KBM-7 (cell line): ENCODE results near the gene VAV1.
"Not testable (repeated sequence)": the region's sequence is repeated elsewhere in the genome, so short reads cannot be mapped to it uniquely, and the experiment has no call there.

Experiments
- DNase-seq: peaks from one replicate; pipeline ENCODE4 v3.0.0-alpha.2; 2015
- in situ Hi-C: fragments of 300-500 bp; cut with MboI; formaldehyde crosslinking; loops from 2 replicates; pipeline ENCODE4 v1.14.3; 2020; ENCODE audit warnings: low sequenced_read_pairs, low pct_unique_long_range_greater_than_20kb, mixed read lengths

Gene VAV1

GRCh38 chr19:6774821-6775707 is 2.6 kb downstream of the VAV1 start:
- DNase-seq, result peak; percentile 75
- in situ Hi-C loops, result no loop called here

GRCh38 chr19:6776045-6776444 is 3.5 kb downstream of the VAV1 start:
- in situ Hi-C loops, DNase-seq: not testable (repeated sequence)

DNA sequence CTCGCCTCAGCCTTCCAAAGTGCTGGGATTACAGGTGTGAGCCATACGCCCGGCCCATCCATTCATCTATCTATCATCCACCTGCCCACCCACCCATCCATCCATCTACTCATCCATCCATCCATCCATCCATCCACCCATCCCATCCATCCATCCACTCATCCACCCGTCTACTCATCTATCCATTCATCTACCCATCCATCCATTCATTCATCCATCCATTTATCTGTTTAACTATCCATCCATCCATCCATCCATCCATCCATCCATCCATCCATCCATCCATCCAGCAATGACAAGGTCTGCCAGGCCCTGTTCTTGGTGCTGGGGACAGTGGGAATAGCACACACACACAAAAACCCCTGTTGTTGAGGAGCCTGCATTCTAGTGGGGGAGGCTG is 4.5 kb downstream of the VAV1 start:
- in situ Hi-C loops, result no loop called here
- DNase-seq, result no peak

DNA sequence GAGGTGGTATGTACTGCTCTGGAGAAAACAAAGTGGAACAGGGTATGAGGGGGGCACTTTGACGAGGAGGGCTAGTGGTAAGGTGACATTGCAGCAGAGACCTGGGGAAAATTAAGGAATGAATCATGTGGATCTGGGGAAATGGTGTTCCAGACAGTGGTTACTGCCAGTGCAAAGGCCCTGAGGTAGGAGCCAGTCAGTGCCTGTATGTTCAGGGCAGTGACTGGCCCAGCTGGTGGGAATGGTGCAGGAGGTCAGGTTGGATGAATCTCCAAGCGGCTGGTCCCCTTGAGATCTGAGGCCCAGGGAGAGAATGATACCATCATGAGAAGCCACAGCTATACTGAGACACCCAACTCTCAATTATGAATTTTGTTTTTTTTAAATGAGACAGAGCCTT is 4.9 kb downstream of the VAV1 start:
- in situ Hi-C loops, result no loop called here
- DNase-seq, result no peak

DNA sequence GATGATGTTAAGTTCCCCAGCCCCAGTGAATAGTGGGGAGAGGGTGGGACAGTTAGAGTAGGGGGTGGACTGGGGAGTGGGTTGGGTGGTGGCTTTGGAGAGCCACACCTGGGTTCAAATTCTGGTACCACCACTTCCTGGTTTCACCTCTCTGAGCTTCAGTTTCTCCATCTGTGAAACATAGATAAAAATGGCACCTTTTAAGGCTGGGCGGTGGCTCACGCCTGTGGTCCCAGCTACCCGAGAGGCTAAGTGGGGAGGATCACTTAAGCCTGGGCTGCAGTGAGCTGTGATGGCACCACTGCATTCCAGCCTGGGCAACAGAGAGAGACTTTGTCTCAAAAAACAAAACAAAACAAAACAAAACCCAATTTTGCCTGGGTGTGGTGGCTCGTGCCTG is 5.9 kb downstream of the VAV1 start:
- no peak for DNase-seq
- in situ Hi-C loops, result no loop called here

DNA sequence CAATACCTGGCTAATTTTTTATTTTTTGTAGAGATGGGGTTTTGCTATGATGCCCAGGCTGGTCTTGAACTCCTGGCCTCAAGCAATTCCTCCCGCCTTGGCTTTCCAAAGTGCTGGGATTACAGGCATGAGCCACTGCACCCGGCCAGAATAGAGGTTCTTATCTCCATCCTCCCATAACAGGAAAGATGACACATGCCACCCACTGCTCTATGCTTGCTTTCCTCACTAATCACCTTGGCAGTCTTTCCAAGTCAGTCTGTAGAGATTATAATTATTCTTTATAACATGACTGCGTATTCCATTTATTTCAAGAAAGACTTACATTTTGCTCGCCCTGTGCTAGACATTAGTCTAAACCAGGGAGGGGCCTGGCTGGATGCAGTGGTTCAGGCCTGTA is 6.7 kb downstream of the VAV1 start:
- in situ Hi-C loops, result no loop called here
- no peak for DNase-seq

DNA sequence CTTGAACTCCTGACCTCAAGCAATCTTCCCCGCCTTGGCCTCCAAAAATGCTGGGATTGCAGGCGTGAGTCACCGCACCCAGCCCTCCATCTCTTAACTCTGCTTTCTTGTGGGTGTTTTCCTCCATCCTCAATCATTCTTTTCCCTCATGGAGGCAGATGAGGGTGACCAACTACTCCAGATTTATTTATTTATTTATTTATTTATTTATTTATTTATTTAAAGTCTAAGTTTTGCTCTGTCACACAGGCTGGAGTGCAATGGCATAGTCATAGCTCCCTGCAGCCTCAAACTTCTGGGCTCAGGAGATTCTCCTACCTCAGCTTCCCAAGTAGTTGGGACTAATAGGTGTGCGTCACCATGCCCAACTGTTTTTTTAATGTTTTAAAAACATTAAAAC is 14.9 kb downstream of the VAV1 start:
- DNase-seq, result no peak
- in situ Hi-C loops, result no loop called here

GRCh38 chr19:6788896-6789295 is 16.4 kb downstream of the VAV1 start:
- no peak for DNase-seq
- in situ Hi-C loops, result no loop called here

DNA sequence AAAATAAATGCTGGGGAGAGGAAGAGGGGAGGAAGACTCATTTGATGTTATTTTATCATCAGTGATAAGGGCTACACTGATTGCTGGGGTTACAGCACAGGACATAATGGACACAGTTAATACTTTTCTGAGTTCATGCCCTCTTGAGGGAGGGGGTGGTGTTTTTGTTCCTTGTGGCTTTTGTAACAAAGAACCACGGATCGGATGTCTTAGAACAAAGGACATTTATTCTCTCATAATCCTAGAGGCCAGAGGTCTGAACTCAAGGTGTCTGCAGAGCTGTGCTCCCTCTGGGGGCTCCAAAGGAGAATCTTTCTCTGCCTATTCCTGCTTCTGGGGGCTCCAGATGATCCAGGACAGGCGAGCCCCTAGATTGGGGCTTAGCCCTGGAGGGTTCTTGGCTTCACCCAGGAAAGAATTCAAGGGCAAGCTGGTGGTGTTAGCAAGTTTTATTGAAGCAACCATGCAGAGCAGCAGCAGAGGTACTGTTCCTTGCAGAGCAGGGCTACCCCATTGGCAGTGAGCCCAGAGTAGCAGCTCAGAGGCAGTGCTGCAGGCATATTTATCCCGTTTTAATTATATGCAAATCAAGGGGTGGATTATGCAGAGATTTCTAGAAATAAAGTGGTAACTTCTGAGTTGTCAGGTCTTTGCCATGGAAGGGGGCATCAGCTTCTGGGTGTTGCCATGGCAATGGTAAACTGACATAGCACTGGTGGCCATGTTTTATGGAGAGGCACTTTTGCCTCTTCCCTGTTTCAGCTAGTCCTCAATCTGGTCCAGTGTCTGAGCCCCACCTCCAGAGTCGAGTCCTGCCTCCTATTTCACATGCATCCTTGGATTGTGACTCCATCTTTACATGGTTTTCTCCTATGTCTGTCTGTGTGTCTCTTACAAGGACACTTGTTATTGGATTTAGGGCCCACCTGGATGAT is 18.0 kb downstream of the VAV1 start:
- in situ Hi-C loops, result no loop called here
- no peak for DNase-seq

DNA sequence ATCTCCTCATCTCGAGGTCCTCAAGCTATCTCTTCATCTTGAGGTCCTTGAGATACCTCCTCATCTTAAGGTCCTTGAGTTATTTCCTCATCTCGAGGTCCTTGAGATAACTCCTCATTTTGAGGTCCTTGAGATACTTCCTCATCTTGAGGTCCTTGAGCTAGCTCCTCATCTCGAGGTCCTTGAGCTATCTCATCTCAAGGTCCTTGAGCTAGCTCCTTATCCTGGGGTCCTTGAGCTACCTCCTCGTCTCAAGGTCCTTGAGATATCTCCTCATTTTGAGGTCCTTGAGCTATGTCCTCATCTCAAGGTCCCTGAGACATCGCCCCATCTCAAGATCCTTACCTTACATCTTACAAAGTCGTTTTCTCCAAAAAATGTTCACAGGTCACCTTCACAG is 18.7 kb downstream of the VAV1 start:
- in situ Hi-C loops, result no loop called here
- DNase-seq, result no peak

- in situ Hi-C loops, result no loop called here
- DNase-seq, result no peak
Observed at GRCh38 chr19:6793411-6793810, 20.9 kb downstream of the VAV1 start.

DNA sequence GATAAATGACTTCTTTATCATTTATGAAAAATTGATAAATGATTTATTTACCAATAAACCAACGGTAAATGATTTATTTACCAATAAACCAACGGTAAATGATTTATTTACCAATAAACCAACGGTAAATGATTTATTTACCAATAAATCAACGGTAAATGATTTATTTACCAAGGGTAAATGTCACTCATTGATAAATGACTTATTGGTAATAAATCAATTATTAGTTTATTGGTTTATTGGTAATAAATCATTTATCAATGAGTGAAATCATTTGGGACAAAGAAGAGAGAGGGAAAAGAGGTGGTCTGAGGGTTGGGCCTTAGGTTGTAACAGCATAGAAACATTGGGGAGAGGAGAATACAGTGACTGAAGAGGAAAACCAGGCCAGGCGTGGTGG is 21.5 kb downstream of the VAV1 start:
- DNase-seq, result no peak

DNA sequence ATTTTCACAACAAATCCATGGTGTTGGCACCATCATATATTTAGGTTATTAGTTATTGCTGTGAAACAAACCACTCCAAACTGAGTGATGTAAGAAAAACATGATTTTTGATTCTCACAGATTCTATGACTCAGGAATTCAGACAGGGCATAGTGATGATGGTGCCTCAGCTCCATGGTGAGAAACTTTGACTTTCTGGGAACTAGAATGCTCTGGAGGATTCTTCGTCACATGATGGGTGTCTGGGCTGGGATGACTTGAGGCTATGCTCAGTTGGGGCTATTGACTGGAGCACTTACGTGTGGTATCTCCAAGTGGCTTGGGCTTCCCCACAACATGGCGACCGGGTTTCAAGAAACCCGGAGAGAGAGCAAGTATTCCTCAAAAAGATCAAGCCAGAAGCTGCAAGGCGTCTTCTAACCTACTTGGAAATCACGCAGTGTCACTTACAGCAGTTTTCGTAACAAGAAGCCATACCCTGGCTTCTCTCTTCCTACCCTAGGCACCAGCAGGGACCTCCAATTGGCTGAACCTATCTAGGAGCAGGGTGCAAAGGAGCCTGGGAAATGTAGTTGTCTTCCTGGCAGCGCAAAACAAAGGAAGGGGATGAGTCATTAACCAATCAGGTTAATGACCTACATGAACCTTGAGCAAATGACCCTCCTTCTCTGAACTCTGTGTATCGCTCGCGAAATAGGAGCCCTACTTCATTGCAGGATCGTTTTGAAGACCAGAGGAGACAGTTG is 22.4 kb downstream of the VAV1 start:
- DNase-seq, result no peak
- in situ Hi-C loops, result no loop called here

More for the DNA sequence above, 21.5 kb downstream of the VAV1 start:
- in situ Hi-C loops, result no loop called here

GRCh38 chr19:6796278-6796677 is 23.8 kb downstream of the VAV1 start:
- DNase-seq, result no peak
- in situ Hi-C loops, result no loop called here

- no peak for DNase-seq
- in situ Hi-C loops, result no loop called here
Observed at GRCh38 chr19:6797646-6798045, 25.1 kb downstream of the VAV1 start.

DNA sequence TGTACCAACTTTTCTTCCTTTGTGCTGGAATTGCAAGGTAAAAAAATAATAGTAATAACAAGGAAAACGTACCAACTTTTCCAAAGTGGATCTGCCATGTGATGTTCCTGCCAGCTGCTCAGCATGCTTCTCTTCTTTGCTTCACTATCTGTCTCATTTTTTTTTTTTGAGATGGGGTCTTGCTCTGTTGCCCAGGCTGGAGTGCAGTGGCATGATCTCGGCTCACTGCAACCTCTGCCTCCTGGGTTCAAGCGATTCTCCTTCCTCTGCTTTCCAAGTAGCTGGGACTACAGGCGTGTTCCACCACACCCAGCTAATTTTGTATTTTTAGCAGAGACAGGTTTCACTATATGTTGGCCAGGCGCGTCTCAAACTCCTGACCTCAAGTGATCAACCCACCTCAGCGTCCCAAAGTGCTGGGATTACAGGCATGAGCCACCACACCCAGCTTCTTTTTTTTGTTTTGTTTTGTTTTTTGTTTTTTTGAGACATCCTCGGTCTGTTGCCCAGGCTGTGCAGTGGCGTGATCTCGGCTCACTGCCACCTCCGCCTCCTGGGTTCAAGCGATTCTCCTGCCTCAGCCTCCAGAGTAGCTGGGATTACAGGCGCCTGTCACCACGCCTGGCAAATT is 27.8 kb downstream of the VAV1 start:
- in situ Hi-C loops, DNase-seq: not testable (repeated sequence)

GRCh38 chr19:6800991-6801484 is 28.5 kb downstream of the VAV1 start:
- no peak for DNase-seq
- in situ Hi-C loops, result no loop called here

- in situ Hi-C loops, result no loop called here
- peak; percentile 97 for DNase-seq
Observed at GRCh38 chr19:6801485-6802086, 29.1 kb downstream of the VAV1 start.
